HepG2 (cell line): ENCODE measurements around the gene ARL4C.

Experiments used
- PHF5A ChIP-seq: IDR thresholded peaks from one replicate; pipeline ENCODE4 v1.6.1; 2018; ENCODE audit warnings: low read depth, missing genetic modification reagents; ENCODE audit not compliant: unreplicated experiment
- TBX2 ChIP-seq: sonication (generic); formaldehyde crosslinking; IDR thresholded peaks from 2 replicates; pipeline ENCODE4 v1.5.0; 2020; ENCODE audit warnings: missing genetic modification reagents, mild to moderate bottlenecking, borderline replicate concordance
- ZNF350 ChIP-seq: sonication (generic); formaldehyde crosslinking; IDR thresholded peaks from 2 replicates; pipeline ENCODE4 v1.4.0; 2020; ENCODE audit warnings: mild to moderate bottlenecking, low read depth, missing genetic modification reagents, borderline replicate concordance
- ZSCAN30 ChIP-seq: sonication (generic); formaldehyde crosslinking; IDR thresholded peaks from 2 replicates; pipeline ENCODE4 v1.5.0; 2020; ENCODE audit warnings: mild to moderate bottlenecking, missing genetic modification reagents

- TF ChIP-seq ZNF350: no peak
- no peak for TF ChIP-seq PHF5A (CRISPR knock-in tag)
- TF ChIP-seq ZSCAN30 (CRISPR knock-in tag): no peak
- no peak for TF ChIP-seq TBX2 (CRISPR knock-in tag)
Measured at GRCh38 chr2:234453216-234453615, 43.7 kb downstream of the ARL4C start.
